GM13976 (cell line): ENCODE measurements around the gene CBX5.
A peak's percentile ranks its signal among the peaks of the same experiment; 100 is the strongest.

Experiments
- DNase-seq: peaks from one replicate; pipeline ENCODE4 v3.0.0; 2012; ENCODE audit warnings: low spot score
- CTCF ChIP-seq: IDR thresholded peaks from 2 replicates; pipeline ENCODE4 v1.5.1; 2012; ENCODE audit warnings: borderline replicate concordance, mild to moderate bottlenecking; ENCODE audit not compliant: insufficient read depth; ENCODE audit errors: extremely low read depth, missing control alignments, control extremely low read depth
- in situ Hi-C: fragments of 300-500 bp; cut with MboI; formaldehyde crosslinking; loops from one replicate; pipeline ENCODE4 v1.12.0; 2022; ENCODE audit warnings: low sequenced_read_pairs, mixed read lengths, inconsistent platforms; ENCODE audit not compliant: unreplicated experiment

CBX5 gene

GRCh38 chr12:54207539-54208294 lies 72.2 kb downstream of the CBX5 start:
- peak; percentile 84 for DNase-seq
- in situ Hi-C loops: no loop called here
- peak; percentile 95 for TF ChIP-seq CTCF

- TF ChIP-seq CTCF: no peak
- in situ Hi-C loops: no loop called here
- DNase-seq: no peak
Observed at GRCh38 chr12:54206791-54207190, 73.1 kb downstream of the CBX5 start.

GRCh38 chr12:54204316-54204715 lies 75.6 kb downstream of the CBX5 start:
- TF ChIP-seq CTCF: no peak
- in situ Hi-C loops: no loop called here
- no peak for DNase-seq

- in situ Hi-C loops: no loop called here
- peak; percentile 83 for DNase-seq
- TF ChIP-seq CTCF: peak; percentile 91
Observed at GRCh38 chr12:54201001-54201794, 78.7 kb downstream of the CBX5 start.

- in situ Hi-C loops: no loop called here
- no peak for DNase-seq
- TF ChIP-seq CTCF: no peak
Observed at GRCh38 chr12:54200412-54200811, 79.5 kb downstream of the CBX5 start.

- in situ Hi-C loops: loop anchor here (10.0 kb wide), 1 partner anchor 175 kb away; the partner anchor contains the start of gene HOXC6
- no peak for TF ChIP-seq CTCF
- DNase-seq: no peak
Observed at GRCh38 chr12:54199917-54200316, 80.0 kb downstream of the CBX5 start.
